Tibial nerve (tissue), 4 donors: ENCODE measurements around the gene CREBL2. TPM values are rescaled to one million over a fixed set of nuclear protein-coding genes. Genes with fewer than 3 reads are reported as not detected.
"Not testable (repeated sequence)": the region's sequence is repeated elsewhere in the genome, so short reads cannot be mapped to it uniquely, and the experiment has no call there.

Experiments used
- DNase-seq, 2 donors: peaks; one replicate each; pipeline ENCODE4 v3.0.0-alpha.2; 2019; ENCODE audit warnings: low spot score in 2 of 2
- H3K27ac ChIP-seq, 4 donors: fragments of 200-600 bp; sonication (generic) in 3 of 4; one replicate each; pipeline ENCODE4 v1.5.1; 2017 to 2019; ENCODE audit warnings: mild to moderate bottlenecking in 1 of 4
- H3K27me3 ChIP-seq, 2 donors: fragments of 200-600 bp; sonication (generic) in 1 of 2; one replicate each; pipeline versions ENCODE4 v1.5.1 to v1.6.0; 2017 to 2019
- H3K36me3 ChIP-seq, 3 donors: fragments of 200-600 bp; sonication (generic); one replicate each; pipeline ENCODE4 v1.5.1; 2018 to 2019
- H3K4me1 ChIP-seq, 4 donors: fragments of 200-600 bp; sonication (generic) in 3 of 4; one replicate each; pipeline ENCODE4 v1.5.1; 2017 to 2019
- H3K4me3 ChIP-seq, 4 donors: fragments of 200-600 bp; sonication (generic) in 3 of 4; one replicate each; pipeline ENCODE4 v1.5.1; 2017 to 2019; ENCODE audit warnings: mild to moderate bottlenecking in 1 of 4, moderate library complexity in 1 of 4
- H3K9me3 ChIP-seq, 4 donors: fragments of 200-600 bp; sonication (generic) in 3 of 4; one replicate each; pipeline ENCODE4 v1.5.1; 2017 to 2019
- CTCF ChIP-seq, 5 experiments: fragments of 200-600 bp in 3 of 5; fragments of 450-650 bp in 2 of 5; sonication (generic) in 3 of 5; IDR thresholded peaks; one replicate each; pipeline ENCODE4 v1.5.1; 2016 to 2019; ENCODE audit warnings: antibody characterized with exemption in 5 of 5, mild to moderate bottlenecking in 3 of 5, moderate library complexity in 2 of 5
- EP300 ChIP-seq, 2 donors: sonication (generic); formaldehyde crosslinking; IDR thresholded peaks; one replicate each; pipeline ENCODE4 v1.6.1; 2017; ENCODE audit warnings: antibody characterized with exemption in 2 of 2, mild to moderate bottlenecking in 1 of 2
- POLR2A ChIP-seq, 2 donors: fragments of 450-650 bp; IDR thresholded peaks; one replicate each; pipeline ENCODE4 v1.6.1; 2017; ENCODE audit warnings: antibody characterized with exemption in 2 of 2, mild to moderate bottlenecking in 2 of 2, moderate library complexity in 2 of 2
- WGBS, 2 donors: methylation state at CpG; one replicate each; pipeline ENCODE4 v1.1.5; 2018; 5-methylcytosine and 5-hydroxymethylcytosine counted together
- total RNA-seq, 4 donors: library from RNA; depleted of rRNA; stranded (reverse); fragments of >200 nt; gene quantifications; one replicate each; pipeline ENCODE4 v1.1.0, GENCODE V29; 2016

CREBL2 gene
- total RNA-seq, 4 donors from 2014 or later, result 39.9 to 74.7 (median 52.9) TPM

- Histone ChIP-seq H3K4me3 (no peak overlapping the region), H3K27ac (no peak overlapping the region), H3K36me3 (no peaks in the 10 kb centered on the region), H3K4me1 (peaks cover 0 to 15% (median 0%) of the 10 kb centered on the region in 4 donors), H3K9me3 (peaks cover 0 to 38% (median 9%) of the 10 kb centered on the region in 4 donors), H3K27me3 (no peaks in the 10 kb centered on the region)
- no peak for DNase-seq
- TF ChIP-seq CTCF (IDR thresholded peaks at IDR 0.05) (no peak), EP300 (IDR thresholded peaks at IDR 0.05) (no peak), POLR2A (IDR thresholded peaks at IDR 0.05) (no peak)
These were observed 40.1 kb downstream of the CREBL2 start for GRCh38 chr12:12651752-12652151.

GRCh38 chr12:12652704-12653103, 41.0 kb downstream of the CREBL2 start:
- H3K27me3 ChIP-seq, H3K36me3 ChIP-seq: not testable (repeated sequence)
- 96% methylated on average over 4 of the region's 4 CpGs for WGBS, 2 donors

GRCh38 chr12:12653922-12654321, 42.2 kb downstream of the CREBL2 start:
- Histone ChIP-seq H3K4me1 (peaks cover 0 to 15% (median 0%) of the 10 kb centered on the region in 4 donors), H3K9me3 (peaks cover 0 to 21% (median 3%) of the 10 kb centered on the region in 4 donors), H3K36me3 (no peaks in the 10 kb centered on the region), H3K27me3 (no peaks in the 10 kb centered on the region), H3K4me3 (no peak overlapping the region), H3K27ac (no peak overlapping the region)
- no peak for TF ChIP-seq CTCF (IDR thresholded peaks at IDR 0.05)
- no peak for TF ChIP-seq POLR2A (IDR thresholded peaks at IDR 0.05)
- TF ChIP-seq EP300 (IDR thresholded peaks at IDR 0.05), result no peak
- no peak for DNase-seq

More at GRCh38 chr12:12652704-12653103, 41.0 kb downstream of the CREBL2 start:
- H3K4me3 ChIP-seq, DNase-seq, H3K27ac ChIP-seq: not testable (repeated sequence)
- peaks cover 0 to 15% (median 0%) of the 10 kb centered on the region in 4 donors for H3K4me1 ChIP-seq
- H3K9me3 ChIP-seq, result peaks cover 0 to 33% (median 9%) of the 10 kb centered on the region in 4 donors

- H3K9me3 ChIP-seq, result peaks cover 0 to 11% (median 0%) of the 10 kb centered on the region in 4 donors
- DNase-seq, result no peak
- H3K4me1 ChIP-seq, result peaks cover 0 to 18% (median 1%) of the 10 kb centered on the region in 4 donors
- H3K36me3 ChIP-seq, result no peaks in the 10 kb centered on the region
- no peak overlapping the region for H3K27ac ChIP-seq
- TF ChIP-seq EP300 (IDR thresholded peaks at IDR 0.05), result no peak
- TF ChIP-seq POLR2A (IDR thresholded peaks at IDR 0.05), result no peak
- TF ChIP-seq CTCF (IDR thresholded peaks at IDR 0.05), result no peak
- no peak overlapping the region for H3K4me3 ChIP-seq
- 67 to 83% methylated on average over 3 of the region's 3 CpGs for WGBS, 2 donors
- H3K27me3 ChIP-seq, result no peaks in the 10 kb centered on the region
These were observed 43.2 kb downstream of the CREBL2 start for GRCh38 chr12:12654691-12655460.

GRCh38 chr12:12660201-12660600, 48.5 kb downstream of the CREBL2 start:
- 42 to 63% methylated on average over 2 to 3 of the region's 3 CpGs for WGBS, 2 donors
- no peak for DNase-seq
- H3K9me3 ChIP-seq, result no peaks in the 10 kb centered on the region
- peaks cover 0 to 34% (median 6%) of the 10 kb centered on the region in 4 donors for H3K4me1 ChIP-seq
- H3K27me3 ChIP-seq, result no peaks in the 10 kb centered on the region
- no peak for TF ChIP-seq POLR2A (IDR thresholded peaks at IDR 0.05)
- no peak for TF ChIP-seq CTCF (IDR thresholded peaks at IDR 0.05)
- TF ChIP-seq EP300 (IDR thresholded peaks at IDR 0.05), result no peak
- no peak overlapping the region for H3K4me3 ChIP-seq
- no peak overlapping the region for H3K27ac ChIP-seq
- no peaks in the 10 kb centered on the region for H3K36me3 ChIP-seq
